ENCODE data around the gene MYDGF. TPM values are rescaled to one million over a fixed set of nuclear protein-coding genes. Genes with fewer than 3 reads are reported as not detected.

The MYDGF gene
- total RNA-seq, 1 donor from 2014 or later, result 94.2 TPM

GRCh38 chr19:4633140-4633967 is 36.8 kb downstream of the MYDGF start:
- H3K27ac ChIP-seq, result no peak overlapping the region
- no peaks in the 10 kb centered on the region for H3K9me3 ChIP-seq
- ATAC-seq, result peak; percentile 93
- no peaks in the 10 kb centered on the region for H3K27me3 ChIP-seq
- H3K36me3 ChIP-seq, result no peaks in the 10 kb centered on the region
- intact Hi-C loops (cut with DNase I), result loop anchor here (10.0 kb wide), 1 partner anchor 59 kb away; no protein-coding TSS in a partner anchor
- peak; percentile 72 for DNase-seq
- no peak overlapping the region for H3K4me3 ChIP-seq
- TF ChIP-seq CTCF (IDR thresholded peaks at IDR 0.05), result peak; percentile 75
- peaks cover 20% of the 10 kb centered on the region for H3K4me1 ChIP-seq

- Histone ChIP-seq H3K4me3 (no peak overlapping the region), H3K36me3 (no peaks in the 10 kb centered on the region), H3K27me3 (peaks cover 25% of the 10 kb centered on the region), H3K27ac (no peak overlapping the region), H3K4me1 (no peaks in the 10 kb centered on the region), H3K9me3 (no peaks in the 10 kb centered on the region)
- no peak for ATAC-seq
- intact Hi-C loops (cut with DNase I), result no loop called here
- TF ChIP-seq CTCF (IDR thresholded peaks at IDR 0.05), result no peak
- no peak for DNase-seq
These were observed 45.3 kb downstream of the MYDGF start for GRCh38 chr19:4624733-4625362.

- Histone ChIP-seq H3K27ac (no peak overlapping the region), H3K9me3 (no peaks in the 10 kb centered on the region), H3K4me3 (no peak overlapping the region), H3K36me3 (no peaks in the 10 kb centered on the region), H3K27me3 (peaks cover 30% of the 10 kb centered on the region), H3K4me1 (no peaks in the 10 kb centered on the region)
- no peak for TF ChIP-seq CTCF (IDR thresholded peaks at IDR 0.05)
- ATAC-seq (peak; percentile 53), DNase-seq (no peak)
- intact Hi-C loops (cut with DNase I), result no loop called here
These were observed 45.8 kb downstream of the MYDGF start for GRCh38 chr19:4624301-4624700.

GRCh38 chr19:4622695-4623421 is 47.3 kb downstream of the MYDGF start:
- Histone ChIP-seq H3K4me1 (no peaks in the 10 kb centered on the region), H3K27ac (no peak overlapping the region), H3K9me3 (no peaks in the 10 kb centered on the region), H3K27me3 (peaks cover 30% of the 10 kb centered on the region), H3K4me3 (no peak overlapping the region), H3K36me3 (no peaks in the 10 kb centered on the region)
- DNase-seq (no peak), ATAC-seq (peak; percentile 20)
- TF ChIP-seq CTCF (IDR thresholded peaks at IDR 0.05), result no peak
- intact Hi-C loops (cut with DNase I), result no loop called here

GRCh38 chr19:4620675-4621074 is 49.5 kb downstream of the MYDGF start:
- no peak for TF ChIP-seq CTCF (IDR thresholded peaks at IDR 0.05)
- H3K27ac ChIP-seq, result no peak overlapping the region
- peaks cover 30% of the 10 kb centered on the region for H3K27me3 ChIP-seq
- H3K36me3 ChIP-seq, result no peaks in the 10 kb centered on the region
- H3K9me3 ChIP-seq, result no peaks in the 10 kb centered on the region
- no peaks in the 10 kb centered on the region for H3K4me1 ChIP-seq
- ATAC-seq, result no peak
- no peak for DNase-seq
- intact Hi-C loops (cut with DNase I), result no loop called here
- no peak overlapping the region for H3K4me3 ChIP-seq
